GM18951 (cell line): ENCODE measurements around the gene SIRPB2.
"Not testable (repeated sequence)": the region's sequence is repeated elsewhere in the genome, so short reads cannot be mapped to it uniquely, and the experiment has no call there.

Source experiments
- POLR2A ChIP-seq: IDR thresholded peaks from 4 replicates; pipeline ENCODE4 v1.6.1; 2011; ENCODE audit warnings: mild to moderate bottlenecking; ENCODE audit not compliant: insufficient read length, insufficient read depth; ENCODE audit errors: extremely low read depth
- in situ Hi-C: fragments of 300-500 bp; cut with MboI; formaldehyde crosslinking; loops from one replicate; pipeline ENCODE4 v1.12.0; 2022; ENCODE audit warnings: low sequenced_read_pairs, mixed read lengths, inconsistent platforms; ENCODE audit not compliant: unreplicated experiment

SIRPB2 gene

GRCh38 chr20:1509237-1509636, 18.0 kb upstream of the SIRPB2 start:
- no peak for TF ChIP-seq POLR2A
- in situ Hi-C loops, result no loop called here

- TF ChIP-seq POLR2A, result no peak
- in situ Hi-C loops, result no loop called here
Measured at GRCh38 chr20:1508574-1508973, 17.4 kb upstream of the SIRPB2 start.

- no peak for TF ChIP-seq POLR2A
- in situ Hi-C loops, result no loop called here
Measured at GRCh38 chr20:1507276-1507675, 16.1 kb upstream of the SIRPB2 start.

- TF ChIP-seq POLR2A, result no peak
- in situ Hi-C loops, result no loop called here
Measured at GRCh38 chr20:1505871-1506270, 14.7 kb upstream of the SIRPB2 start.

GRCh38 chr20:1505361-1505760, 14.1 kb upstream of the SIRPB2 start:
- TF ChIP-seq POLR2A, result no peak
- in situ Hi-C loops, result no loop called here

- TF ChIP-seq POLR2A, result no peak
- in situ Hi-C loops, result no loop called here
Measured at GRCh38 chr20:1503564-1504227, 12.5 kb upstream of the SIRPB2 start.

GRCh38 chr20:1500496-1500895, 9.3 kb upstream of the SIRPB2 start:
- in situ Hi-C loops, result no loop called here
- TF ChIP-seq POLR2A, result no peak

GRCh38 chr20:1499528-1500420, 8.6 kb upstream of the SIRPB2 start:
- in situ Hi-C loops, result no loop called here

GRCh38 chr20:1497371-1497770, 6.2 kb upstream of the SIRPB2 start:
- in situ Hi-C loops, result not testable (repeated sequence)

More at GRCh38 chr20:1499528-1500420, 8.6 kb upstream of the SIRPB2 start:
- TF ChIP-seq POLR2A, result no peak

- TF ChIP-seq POLR2A, result no peak
- in situ Hi-C loops, result no loop called here
Measured at GRCh38 chr20:1496930-1497329, 5.7 kb upstream of the SIRPB2 start.

- TF ChIP-seq POLR2A, result no peak
- in situ Hi-C loops, result no loop called here
Measured at GRCh38 chr20:1494436-1494835, 3.2 kb upstream of the SIRPB2 start.

- TF ChIP-seq POLR2A, result no peak
- in situ Hi-C loops, result no loop called here
Measured at GRCh38 chr20:1493536-1493935, 2.3 kb upstream of the SIRPB2 start.

GRCh38 chr20:1491860-1492642, 831 bp upstream of the SIRPB2 start:
- TF ChIP-seq POLR2A, result no peak
- in situ Hi-C loops, result no loop called here
